HG03280 (cell line): ENCODE results near the gene ADGRE3.

ENCODE experiments used
- ATAC-seq: cut with Tn5 transposase; IDR thresholded peaks from one replicate; pipeline ENCODE4 v1.9.1; 2021; ENCODE audit warnings: mild to moderate bottlenecking, moderate library complexity; ENCODE audit not compliant: unreplicated experiment

Gene ADGRE3, protein sequence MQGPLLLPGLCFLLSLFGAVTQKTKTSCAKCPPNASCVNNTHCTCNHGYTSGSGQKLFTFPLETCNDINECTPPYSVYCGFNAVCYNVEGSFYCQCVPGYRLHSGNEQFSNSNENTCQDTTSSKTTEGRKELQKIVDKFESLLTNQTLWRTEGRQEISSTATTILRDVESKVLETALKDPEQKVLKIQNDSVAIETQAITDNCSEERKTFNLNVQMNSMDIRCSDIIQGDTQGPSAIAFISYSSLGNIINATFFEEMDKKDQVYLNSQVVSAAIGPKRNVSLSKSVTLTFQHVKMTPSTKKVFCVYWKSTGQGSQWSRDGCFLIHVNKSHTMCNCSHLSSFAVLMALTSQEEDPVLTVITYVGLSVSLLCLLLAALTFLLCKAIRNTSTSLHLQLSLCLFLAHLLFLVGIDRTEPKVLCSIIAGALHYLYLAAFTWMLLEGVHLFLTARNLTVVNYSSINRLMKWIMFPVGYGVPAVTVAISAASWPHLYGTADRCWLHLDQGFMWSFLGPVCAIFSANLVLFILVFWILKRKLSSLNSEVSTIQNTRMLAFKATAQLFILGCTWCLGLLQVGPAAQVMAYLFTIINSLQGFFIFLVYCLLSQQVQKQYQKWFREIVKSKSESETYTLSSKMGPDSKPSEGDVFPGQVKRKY

DNA sequence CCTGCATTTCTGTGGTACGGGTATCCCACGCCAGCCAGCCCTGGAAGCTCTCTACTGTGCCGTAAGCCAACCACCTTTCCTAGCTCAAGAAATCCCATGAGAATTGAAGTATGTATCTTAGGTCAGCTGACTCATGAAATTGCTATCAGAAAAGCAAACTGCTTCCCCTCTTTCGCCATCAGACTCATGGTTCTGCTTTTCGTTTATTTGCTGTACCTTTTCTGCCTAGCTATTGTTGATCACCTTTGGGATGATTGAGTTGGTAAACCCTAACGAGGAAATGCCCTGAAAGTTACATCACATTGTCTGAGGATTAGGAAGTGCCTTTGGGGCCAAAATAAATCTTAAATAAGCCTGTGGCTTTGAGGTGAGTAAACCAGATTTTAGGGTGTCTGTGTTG, at the start of gene ADGRE3:
Gene ADGRE3 (minus strand): TSS at position 81 of the 400 bp plus-strand sequence. CDS start 74 bp downstream, at position 7.
- ATAC-seq, result no peak

DNA sequence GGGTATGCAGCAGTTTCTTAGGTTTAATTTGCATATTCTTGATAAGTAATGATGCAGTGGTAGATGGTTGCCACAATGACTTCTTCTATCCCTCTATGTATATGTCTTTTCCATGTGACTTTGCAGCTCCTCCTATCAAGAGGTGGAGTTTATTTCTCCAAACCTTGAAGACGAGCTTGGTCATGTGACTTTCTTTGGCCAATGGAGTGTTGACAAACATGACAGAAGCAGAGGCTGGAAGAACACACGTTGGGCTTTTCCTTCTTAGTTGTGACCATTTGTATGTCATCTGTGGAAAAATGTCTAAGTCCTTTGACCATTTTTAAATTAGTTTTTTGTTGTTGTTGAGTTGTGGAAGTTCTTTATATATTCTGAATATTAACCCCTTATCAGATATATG, 47.5 kb upstream of the ADGRE3 start:
- no peak for ATAC-seq

DNA sequence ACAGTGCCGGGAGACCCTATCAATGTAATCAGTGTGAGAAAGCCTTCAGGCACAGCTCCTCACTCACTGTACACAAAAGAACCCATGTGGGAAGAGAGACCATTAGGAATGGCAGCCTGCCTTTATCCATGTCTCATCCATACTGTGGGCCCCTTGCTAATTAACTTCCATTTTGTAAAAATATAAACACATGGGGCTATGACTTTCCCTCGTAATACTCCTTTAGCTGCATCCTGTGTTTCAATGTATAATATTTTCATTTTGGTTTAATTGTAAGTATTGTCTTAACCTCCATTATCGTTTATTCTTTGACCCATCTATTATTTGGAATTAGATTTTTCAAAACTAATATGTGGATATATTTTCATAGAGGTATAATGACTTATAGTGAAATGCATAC, 44.5 kb upstream of the ADGRE3 start:
- no peak for ATAC-seq

DNA sequence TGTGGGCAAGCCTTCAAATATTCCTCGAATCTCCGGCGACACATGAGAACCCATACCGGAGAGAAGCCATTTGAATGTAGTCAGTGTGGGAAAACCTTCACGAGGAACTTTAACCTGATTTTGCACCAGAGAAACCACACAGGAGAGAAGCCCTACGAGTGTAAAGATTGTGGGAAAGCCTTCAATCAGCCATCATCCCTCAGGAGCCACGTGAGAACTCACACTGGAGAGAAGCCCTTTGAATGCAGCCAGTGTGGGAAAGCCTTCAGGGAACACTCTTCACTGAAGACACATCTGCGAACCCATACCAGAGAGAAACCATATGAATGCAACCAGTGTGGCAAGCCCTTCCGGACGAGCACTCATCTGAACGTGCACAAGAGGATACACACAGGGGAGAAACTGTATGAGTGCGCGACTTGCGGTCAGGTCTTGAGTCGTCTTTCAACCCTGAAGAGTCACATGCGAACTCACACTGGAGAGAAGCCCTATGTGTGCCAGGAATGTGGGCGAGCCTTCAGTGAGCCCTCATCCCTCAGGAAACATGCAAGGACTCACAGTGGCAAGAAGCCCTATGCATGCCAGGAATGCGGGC, 44.0 kb upstream of the ADGRE3 start:
- no peak for ATAC-seq

DNA sequence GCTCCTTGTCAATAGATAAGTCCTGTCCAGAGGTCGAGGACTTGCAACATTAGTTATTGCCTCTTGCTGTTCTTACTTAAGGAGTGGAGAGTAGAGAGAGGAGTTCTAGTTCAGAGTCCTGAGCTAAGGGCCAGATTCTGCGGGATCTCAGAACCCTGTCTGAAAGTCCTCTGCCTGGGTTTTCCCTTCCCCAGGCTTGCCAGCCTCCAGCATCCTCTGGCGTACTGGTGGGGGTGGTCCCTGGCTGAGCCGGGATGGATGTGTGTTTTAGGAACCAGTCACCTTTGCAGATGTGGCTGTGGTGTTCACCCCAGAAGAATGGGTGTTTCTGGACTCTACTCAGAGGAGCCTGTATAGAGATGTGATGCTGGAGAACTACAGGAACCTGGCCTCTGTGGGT, 41.2 kb upstream of the ADGRE3 start:
- ATAC-seq, result no peak

DNA sequence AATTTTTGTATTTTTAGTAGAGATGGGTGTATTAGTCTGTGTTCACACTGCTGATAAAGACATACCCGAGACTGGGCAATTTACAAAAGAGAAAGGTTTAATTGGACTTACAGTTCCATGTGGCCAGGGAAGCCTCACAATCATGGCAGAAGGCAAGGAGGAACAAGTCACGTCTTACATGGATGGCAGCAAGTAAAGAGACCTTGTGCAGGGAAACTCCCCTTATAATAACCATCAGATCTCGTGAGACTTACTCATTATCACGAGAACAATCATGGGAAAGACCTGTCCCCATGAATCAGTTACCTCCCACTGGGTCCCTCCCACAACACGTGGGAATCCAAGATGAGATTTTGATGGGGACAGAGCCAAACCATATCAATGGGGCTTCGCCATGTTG, 29.8 kb upstream of the ADGRE3 start:
- no peak for ATAC-seq

DNA sequence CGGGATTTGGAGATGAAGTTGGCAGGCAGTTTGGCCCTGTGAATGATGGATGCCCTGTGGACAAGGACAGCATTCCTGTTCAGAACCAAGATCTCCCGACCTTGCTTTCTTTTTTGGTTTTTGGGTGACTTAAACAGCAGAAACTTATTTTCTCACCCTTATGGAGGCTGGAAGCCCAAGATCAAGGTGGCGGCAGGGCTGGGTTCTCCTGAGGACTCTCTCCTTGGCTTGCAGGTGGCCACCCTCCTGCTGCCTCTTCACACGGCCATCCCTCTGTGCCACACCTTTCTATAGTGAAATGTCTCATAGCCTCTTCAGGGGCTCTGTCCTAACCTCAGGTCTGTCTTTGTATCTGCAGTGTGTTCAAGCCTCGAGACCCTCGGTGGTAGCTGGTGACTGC, 29.2 kb upstream of the ADGRE3 start:
- ATAC-seq, result no peak

DNA sequence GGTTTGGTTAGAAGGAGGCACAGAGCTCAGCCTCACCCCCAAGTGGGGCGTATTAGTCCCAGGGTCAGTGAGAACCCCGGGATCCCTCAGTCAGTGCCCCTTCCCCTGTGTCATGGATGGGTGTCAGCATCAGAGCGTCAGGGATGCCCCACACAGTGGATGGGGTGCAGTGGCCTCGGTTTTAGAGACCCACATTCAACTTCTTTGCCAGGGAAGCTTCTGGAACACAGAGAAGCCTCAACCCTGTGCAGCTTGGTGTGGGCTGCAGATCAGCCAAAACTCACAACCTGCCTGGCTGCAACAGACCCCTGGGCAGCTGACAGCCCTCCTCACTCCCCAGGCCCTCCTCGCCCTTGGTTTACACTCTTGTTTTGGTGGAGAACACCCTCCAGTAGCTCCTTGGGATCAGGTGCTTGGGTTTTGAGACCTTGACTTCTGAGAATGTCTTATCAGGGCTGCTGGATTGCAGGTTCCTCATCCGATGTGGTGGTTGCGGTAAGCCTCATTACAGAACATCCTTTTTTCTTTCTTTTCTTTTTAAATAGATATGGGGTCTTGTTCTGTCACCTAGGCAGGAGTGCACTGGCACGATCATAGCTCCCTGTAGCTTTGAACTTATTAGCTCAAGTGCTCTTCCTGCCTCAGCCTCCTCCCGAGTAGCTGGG, 26.2 kb upstream of the ADGRE3 start:
- no peak for ATAC-seq

DNA sequence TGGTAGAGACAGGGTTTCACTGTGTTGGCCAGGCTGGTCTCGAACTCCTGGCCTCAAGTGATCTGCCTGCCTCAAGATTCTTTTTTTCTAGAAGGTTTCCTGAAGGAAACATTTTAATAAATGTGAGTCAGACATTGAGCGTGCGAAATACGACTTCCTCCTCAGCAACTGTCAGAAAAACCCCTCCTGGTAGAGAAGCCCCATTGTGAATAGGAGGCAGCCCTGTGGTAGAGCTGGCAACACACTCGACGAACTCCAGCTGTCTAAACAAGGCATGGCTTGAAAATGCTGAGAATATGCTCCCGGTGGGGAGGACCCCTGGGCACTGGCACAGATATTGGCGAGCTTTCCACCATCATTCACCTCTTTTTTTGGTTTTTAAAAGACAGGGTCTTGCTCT, 25.0 kb upstream of the ADGRE3 start:
- no peak for ATAC-seq

DNA sequence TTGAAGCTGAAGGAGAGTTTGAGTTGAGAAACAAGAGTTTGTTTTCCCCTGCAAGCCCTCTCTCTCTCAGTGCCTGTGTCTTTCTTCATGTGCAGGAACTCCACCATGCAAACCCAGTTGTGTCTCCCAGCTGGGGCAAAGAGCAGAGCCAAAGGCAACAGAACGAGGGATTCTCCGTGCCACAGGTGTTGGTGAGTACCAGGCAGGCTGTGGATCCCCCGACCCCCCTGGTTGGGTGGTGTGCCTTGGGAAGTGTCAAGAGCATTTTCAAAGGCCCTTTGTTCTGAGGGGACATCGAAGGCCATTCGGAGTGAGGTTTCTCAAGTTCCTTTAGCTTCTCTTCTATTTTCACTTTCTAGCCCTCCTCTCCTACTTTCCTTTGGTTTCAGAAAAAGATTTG, 20.8 kb upstream of the ADGRE3 start:
- ATAC-seq, result no peak

DNA sequence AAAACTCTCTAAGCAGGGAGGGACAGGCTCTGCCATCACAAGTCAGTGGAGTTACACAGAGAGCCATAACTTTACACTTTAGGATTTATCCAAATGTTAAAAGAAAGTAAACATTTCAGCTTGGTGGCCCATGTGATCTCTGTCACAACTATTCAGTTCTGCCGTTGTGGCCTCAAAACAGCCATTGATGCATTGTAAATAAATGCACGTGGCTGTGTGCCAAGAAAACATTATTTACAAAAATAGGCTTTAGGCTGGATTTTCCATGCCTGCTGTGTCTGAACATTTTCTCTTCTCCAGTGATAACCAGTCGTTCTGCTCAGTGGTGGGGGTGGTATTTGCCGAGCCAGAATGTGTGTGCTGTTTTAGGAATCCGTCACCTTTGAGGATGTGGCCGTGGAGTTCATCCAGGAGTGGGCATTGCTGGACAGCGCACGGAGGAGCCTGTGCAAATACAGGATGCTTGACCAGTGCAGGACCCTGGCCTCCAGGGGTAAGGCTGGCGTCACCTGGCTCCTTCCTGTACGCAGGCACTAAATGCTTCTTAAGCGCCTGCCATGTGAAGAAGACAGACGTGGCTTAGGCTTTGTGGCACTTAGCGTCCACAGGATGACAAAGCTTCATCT, 20.1 kb upstream of the ADGRE3 start:
- ATAC-seq, result no peak

DNA sequence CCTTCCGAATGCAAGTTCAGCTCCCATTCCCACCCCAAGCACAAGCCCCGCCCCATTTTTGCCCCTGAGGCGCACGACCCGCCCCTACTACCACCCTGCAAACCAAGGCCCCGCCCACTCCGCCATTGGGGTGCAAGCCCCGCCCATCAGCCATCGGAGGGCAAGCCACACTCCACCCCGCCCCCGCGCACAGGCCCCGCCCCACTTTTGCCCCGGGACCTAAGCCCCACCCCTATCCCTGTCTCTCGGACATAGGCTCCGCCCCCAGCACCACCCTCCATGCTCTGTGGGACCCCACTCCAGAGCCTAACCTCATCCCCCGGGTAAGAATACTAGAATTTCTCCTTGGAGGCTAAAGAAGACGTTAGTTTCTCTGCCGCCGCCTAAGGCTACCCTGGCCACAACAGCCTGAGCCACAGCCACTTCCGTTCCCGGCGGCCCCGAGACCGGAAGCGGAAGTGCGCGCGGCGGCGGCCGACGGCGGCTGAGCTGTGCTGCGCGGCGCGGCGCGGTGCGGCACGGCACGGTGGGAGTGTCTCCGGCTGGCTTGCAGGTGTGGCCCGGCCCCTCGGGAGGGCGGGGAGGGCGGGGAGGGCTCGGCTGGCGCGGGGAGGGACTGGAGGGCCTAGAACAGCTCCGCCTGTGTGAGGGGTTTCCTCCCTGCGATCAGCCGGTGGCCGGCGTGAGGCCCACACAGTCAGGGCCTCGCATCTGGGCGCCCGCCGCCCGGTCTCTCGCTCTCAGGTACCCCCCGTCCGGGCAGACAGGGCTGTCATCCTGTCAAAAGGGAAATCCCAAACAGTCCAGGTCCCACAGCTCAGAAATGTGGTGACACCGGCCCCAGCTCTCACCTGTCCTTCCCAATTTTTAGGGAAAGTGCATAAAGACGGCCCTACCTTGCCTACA, 15.2 kb upstream of the ADGRE3 start, which contains the start of gene ZNF333:
Gene ZNF333 (plus strand): TSS at position 451 of the 906 bp plus-strand sequence. CDS start 3,444 bp downstream, outside the sequence.
- peak; percentile 92 for ATAC-seq

DNA sequence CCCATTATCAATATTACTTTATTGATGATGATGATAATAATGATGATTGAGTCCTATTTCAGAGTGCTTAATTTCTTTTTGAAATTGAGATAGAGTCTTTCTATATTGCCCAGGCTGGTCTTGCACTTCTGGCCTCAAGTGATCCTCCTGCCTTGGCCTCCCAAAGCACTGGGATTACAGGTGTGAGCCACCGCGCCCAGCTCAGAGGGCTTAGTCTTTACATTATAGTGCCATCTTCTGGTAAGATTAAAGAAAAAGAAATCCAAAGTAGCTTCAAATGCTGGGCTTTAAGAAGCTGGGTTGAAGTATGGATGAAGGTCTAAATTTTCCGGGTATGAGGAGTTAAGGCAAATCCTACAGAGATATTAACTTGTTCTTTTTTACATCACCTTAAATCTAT, 11.8 kb upstream of the ADGRE3 start:
- no peak for ATAC-seq

DNA sequence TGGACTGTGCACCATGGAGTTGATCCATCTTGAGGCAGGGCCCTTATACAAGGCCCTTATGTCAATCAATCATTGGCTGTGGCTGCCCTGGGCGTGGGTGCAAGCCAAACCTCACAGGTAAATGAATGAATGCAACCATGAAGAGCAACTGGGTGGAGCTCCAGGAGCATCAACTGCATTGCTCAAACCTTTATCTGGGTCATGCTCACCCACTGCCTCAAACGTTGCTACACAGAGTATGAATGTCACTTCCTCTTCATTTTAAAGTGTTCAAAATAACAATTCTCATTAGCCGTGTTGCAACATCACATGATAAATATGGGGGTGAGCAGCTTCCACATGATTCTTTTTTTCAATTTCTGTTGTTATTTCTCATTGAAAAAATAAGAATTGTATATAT, 8.8 kb upstream of the ADGRE3 start:
- no peak for ATAC-seq

DNA sequence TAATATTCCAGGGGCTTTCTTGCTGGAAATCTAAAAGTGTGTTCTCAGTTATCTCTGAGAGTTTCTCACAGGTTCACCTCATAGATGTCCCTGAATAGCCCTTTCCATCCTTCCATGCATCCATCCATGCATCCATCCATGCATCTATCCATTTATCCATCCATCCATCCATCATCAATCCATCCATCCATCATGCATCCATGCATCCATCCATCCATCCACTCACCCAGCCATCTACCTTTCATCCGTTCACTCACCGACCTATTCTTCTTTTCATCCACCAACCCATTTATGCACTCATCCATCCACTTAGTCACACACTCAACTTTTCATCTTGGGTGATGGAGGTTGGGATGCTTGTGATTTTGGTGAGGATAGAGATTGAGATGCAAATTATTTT, 7.4 kb upstream of the ADGRE3 start:
- no peak for ATAC-seq

DNA sequence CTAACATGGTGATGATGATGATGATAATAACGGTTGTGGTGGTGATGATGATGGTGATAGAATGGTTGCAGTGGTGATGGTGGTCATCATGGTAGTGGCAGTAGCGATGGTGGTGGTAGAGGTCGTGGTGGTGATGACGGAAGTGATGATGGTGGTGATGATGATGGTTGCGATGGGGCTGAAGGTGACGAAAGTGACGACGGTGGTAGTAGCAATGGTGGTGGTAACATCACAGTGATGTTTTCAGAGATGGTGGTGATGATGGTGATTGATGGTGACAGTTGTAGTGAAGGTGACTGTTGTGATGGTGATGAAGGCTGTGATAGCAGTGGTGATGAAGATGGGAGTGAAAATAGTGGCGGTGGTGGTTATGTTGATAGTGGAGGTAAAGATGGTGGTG, 3.6 kb upstream of the ADGRE3 start:
- ATAC-seq, result no peak

DNA sequence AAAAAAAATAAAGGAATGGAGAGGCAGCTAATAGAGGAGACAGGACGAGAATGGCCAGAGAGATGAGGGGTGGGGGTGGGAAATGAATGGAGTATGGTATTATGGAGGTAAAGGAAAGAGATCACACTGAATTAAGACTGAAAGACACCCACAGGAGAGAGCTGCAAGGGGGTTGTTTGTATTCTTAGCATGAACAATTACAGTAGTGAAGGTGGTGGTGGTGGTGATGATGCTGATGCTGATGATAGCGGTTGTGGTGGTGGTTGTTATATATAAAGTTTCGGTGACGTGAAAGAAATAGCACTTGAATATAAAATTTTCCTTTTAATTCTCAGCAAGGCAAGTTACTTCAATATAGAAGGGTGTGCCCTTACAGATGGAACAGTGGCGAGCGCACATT, 2.8 kb upstream of the ADGRE3 start:
- no peak for ATAC-seq

DNA sequence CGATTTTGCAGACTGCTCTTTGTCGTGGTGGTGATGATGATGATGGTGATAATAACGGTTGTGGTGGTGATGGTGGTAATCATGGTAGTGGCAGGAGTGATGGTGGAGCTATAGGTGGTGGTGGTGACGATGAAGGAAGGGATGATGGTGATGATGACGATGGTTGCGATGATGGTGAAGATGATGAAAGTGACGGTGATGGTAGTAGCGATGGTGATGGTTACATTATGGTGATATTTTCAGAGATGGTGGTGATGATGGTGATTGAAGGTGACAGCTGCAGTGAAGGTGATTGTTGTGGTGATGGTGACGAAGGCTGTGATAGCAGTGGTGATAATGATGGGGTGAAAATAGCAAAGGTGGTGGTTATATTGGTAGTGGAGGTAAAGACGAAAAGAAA, 2.1 kb upstream of the ADGRE3 start:
- no peak for ATAC-seq

DNA sequence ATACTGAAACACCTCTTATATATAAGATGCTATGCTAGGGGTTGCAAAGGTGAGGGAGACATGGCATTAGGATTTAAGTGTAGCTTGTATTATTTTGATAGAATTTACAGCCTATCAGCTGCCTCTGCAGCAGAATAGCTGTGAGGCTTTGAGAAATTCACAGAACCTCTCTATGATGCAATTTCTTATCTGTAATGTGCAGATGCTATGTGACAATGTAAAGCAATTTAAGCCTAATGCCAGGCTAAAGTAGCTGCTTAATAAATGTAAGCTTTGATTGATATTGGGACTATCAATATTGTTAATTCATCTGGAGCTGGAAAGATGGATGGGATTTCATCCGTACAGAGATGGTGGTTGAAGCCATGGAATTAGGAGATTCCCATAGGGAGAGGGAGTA, 1.6 kb downstream of the ADGRE3 start:
- no peak for ATAC-seq
